DND-41 (cell line): ENCODE measurements around the gene CRACDL.

ENCODE experiments used
- EZH2 ChIP-seq: IDR thresholded peaks from 3 replicates; pipeline ENCODE4 v1.6.1; 2012; ENCODE audit warnings: borderline replicate concordance, low read depth, mild to moderate bottlenecking, moderate library complexity, low read length, inconsistent platforms; ENCODE audit not compliant: severe bottlenecking
- TF ChIP-seq, protein P1 (sequence below): IDR thresholded peaks from 2 replicates; pipeline ENCODE4 v1.5.1; 2012; ENCODE audit warnings: borderline replicate concordance, low read length, moderate library complexity, mild to moderate bottlenecking; ENCODE audit not compliant: poor library complexity, severe bottlenecking; ENCODE audit errors: extremely low read depth

DNA sequence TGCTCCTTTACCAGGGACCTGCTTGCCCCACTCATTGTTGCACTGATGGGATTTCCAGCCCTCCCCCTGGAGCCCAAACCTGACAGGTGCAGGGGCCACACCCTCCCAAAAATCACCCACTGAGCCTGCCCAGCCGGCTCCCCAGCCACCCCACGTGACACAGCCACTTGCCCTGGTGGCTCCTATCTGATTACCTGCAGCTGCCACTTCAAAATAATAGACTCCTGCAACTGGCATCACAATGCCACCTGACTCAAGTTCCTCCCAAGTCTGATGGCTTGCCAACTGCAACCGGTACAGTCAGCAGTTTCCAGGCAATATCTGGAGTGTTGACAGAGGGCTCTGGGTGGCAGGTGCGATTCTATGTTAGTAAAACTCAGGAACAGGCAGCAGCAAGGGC, 66.2 kb downstream of the CRACDL start:
- TF ChIP-seq, protein P1, sequence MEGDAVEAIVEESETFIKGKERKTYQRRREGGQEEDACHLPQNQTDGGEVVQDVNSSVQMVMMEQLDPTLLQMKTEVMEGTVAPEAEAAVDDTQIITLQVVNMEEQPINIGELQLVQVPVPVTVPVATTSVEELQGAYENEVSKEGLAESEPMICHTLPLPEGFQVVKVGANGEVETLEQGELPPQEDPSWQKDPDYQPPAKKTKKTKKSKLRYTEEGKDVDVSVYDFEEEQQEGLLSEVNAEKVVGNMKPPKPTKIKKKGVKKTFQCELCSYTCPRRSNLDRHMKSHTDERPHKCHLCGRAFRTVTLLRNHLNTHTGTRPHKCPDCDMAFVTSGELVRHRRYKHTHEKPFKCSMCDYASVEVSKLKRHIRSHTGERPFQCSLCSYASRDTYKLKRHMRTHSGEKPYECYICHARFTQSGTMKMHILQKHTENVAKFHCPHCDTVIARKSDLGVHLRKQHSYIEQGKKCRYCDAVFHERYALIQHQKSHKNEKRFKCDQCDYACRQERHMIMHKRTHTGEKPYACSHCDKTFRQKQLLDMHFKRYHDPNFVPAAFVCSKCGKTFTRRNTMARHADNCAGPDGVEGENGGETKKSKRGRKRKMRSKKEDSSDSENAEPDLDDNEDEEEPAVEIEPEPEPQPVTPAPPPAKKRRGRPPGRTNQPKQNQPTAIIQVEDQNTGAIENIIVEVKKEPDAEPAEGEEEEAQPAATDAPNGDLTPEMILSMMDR, result no peak
- no peak for TF ChIP-seq EZH2
